Upper lobe of left lung (tissue), 6 donors: ENCODE results near the gene MSH3. TPM values are rescaled to one million over a fixed set of nuclear protein-coding genes. Genes with fewer than 3 reads are reported as not detected.
"Not testable (repeated sequence)": the region's sequence is repeated elsewhere in the genome, so short reads cannot be mapped to it uniquely, and the experiment has no call there.

ENCODE experiments used
- ATAC-seq, 2 donors: fragments of 200-7000 bp; cut with Tn5 transposase; one replicate each; pipeline ENCODE4 v1.9.1; 2022; ENCODE audit warnings: mild to moderate bottlenecking in 2 of 2, moderate library complexity in 2 of 2; ENCODE audit not compliant: low FRiP score in 2 of 2
- DNase-seq, 2 donors: peaks; one replicate each; pipeline ENCODE4 v3.0.0-alpha.2; 2019 to 2020
- H3K27ac ChIP-seq, 4 donors: fragments of 200-600 bp; sonication (generic); one replicate each; pipeline ENCODE4 v1.5.1; 2016 to 2019
- H3K27me3 ChIP-seq, 4 donors: fragments of 200-600 bp; sonication (generic); one replicate each; pipeline ENCODE4 v1.5.1; 2017 to 2019
- H3K36me3 ChIP-seq, 4 donors: fragments of 200-600 bp; sonication (generic); one replicate each; pipeline ENCODE4 v1.5.1; 2016 to 2019
- H3K4me1 ChIP-seq, 4 donors: fragments of 200-600 bp; sonication (generic); one replicate each; pipeline ENCODE4 v1.5.1; 2018 to 2019
- H3K4me3 ChIP-seq, 4 donors: fragments of 200-600 bp; sonication (generic); one replicate each; pipeline ENCODE4 v1.5.1; 2017 to 2019; ENCODE audit warnings: mild to moderate bottlenecking in 2 of 4, moderate library complexity in 1 of 4
- H3K9me3 ChIP-seq, 4 donors: fragments of 200-600 bp; sonication (generic); one replicate each; pipeline ENCODE4 v1.5.1; 2018 to 2019
- EP300 ChIP-seq, 4 donors: sonication (generic); formaldehyde crosslinking; IDR thresholded peaks; one replicate each; pipeline ENCODE4 v1.5.1; 2017; ENCODE audit warnings: antibody characterized with exemption in 4 of 4, control low read depth in 2 of 4
- POLR2A ChIP-seq, 4 donors: fragments of 450-650 bp; IDR thresholded peaks; one replicate each; pipeline ENCODE4 v1.5.1; 2016 to 2017; ENCODE audit warnings: antibody characterized with exemption in 4 of 4, mild to moderate bottlenecking in 2 of 4
- POLR2AphosphoS5 ChIP-seq, 2 donors: sonication (generic); formaldehyde crosslinking; IDR thresholded peaks; one replicate each; pipeline ENCODE4 v1.5.1; 2017; ENCODE audit warnings: antibody characterized with exemption in 2 of 2
- WGBS, 2 donors: methylation state at CpG; one replicate each; pipeline ENCODE4 v1.1.5; 2017 to 2018; 5-methylcytosine and 5-hydroxymethylcytosine counted together
- total RNA-seq, 6 donors: library from RNA; depleted of rRNA in 4 of 6; stranded (reverse); fragments of >200 nt in 4 of 6; gene quantifications; one replicate each; pipeline versions ENCODE4 v1.1.0 to v1.2.1, GENCODE V29; 2016 to 2021
- TF ChIP-seq, protein P1 (sequence below), 6 experiments: fragments of 450-650 bp in 4 of 6; fragments of 200-600 bp in 2 of 6; sonication (generic) in 2 of 6; IDR thresholded peaks; one replicate each; pipeline ENCODE4 v1.5.1; 2016 to 2019; ENCODE audit warnings: antibody characterized with exemption in 6 of 6
- donor health status: DM: no; HTN: no; CAD: no; lungs with moderate emphysema.
- donor health status: DM: no; HTN: yes; CAD: no; lungs with severe emphysema.

MSH3 gene
- total RNA-seq, 6 donors from 2014 or later: 9.0 to 17.3 (median 12.5) TPM

DNA sequence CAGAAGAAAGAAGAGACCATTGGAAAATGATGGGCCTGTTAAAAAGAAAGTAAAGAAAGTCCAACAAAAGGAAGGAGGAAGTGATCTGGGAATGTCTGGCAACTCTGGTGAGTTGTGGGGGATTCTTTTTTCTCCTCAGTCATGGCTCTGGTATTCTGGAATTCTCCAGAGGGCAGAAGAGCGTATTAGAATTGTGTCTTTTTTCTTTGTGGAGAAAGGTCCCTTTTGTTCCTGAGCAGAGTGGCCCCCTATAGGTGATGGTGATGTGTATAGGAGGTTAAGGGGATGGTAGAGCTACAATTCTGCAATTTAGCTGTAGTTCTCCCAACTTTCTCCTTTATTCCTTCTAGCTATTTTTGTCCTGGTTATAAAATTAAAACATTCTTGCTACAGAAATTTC lies 2.0 kb downstream of the MSH3 start:
- Histone ChIP-seq H3K36me3 (peaks cover 0 to 37% (median 20%) of the 10 kb centered on the region in 4 donors), H3K4me1 (peaks cover 13 to 23% (median 18%) of the 10 kb centered on the region in 4 donors), H3K9me3 (no peaks in the 10 kb centered on the region), H3K4me3 (no peak overlapping the region), H3K27me3 (no peaks in the 10 kb centered on the region), H3K27ac (no peak overlapping the region)
- WGBS, 2 donors: 0 to 46% methylated on average over 1 of the region's 1 CpG
- TF ChIP-seq POLR2AphosphoS5 (IDR thresholded peaks at IDR 0.05): no peak
- TF ChIP-seq, protein P1, sequence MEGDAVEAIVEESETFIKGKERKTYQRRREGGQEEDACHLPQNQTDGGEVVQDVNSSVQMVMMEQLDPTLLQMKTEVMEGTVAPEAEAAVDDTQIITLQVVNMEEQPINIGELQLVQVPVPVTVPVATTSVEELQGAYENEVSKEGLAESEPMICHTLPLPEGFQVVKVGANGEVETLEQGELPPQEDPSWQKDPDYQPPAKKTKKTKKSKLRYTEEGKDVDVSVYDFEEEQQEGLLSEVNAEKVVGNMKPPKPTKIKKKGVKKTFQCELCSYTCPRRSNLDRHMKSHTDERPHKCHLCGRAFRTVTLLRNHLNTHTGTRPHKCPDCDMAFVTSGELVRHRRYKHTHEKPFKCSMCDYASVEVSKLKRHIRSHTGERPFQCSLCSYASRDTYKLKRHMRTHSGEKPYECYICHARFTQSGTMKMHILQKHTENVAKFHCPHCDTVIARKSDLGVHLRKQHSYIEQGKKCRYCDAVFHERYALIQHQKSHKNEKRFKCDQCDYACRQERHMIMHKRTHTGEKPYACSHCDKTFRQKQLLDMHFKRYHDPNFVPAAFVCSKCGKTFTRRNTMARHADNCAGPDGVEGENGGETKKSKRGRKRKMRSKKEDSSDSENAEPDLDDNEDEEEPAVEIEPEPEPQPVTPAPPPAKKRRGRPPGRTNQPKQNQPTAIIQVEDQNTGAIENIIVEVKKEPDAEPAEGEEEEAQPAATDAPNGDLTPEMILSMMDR (IDR thresholded peaks at IDR 0.05): no peak
- TF ChIP-seq EP300 (IDR thresholded peaks at IDR 0.05): no peak
- no peak for TF ChIP-seq POLR2A (IDR thresholded peaks at IDR 0.05)
- ATAC-seq (no peak), DNase-seq (no peak)

DNA sequence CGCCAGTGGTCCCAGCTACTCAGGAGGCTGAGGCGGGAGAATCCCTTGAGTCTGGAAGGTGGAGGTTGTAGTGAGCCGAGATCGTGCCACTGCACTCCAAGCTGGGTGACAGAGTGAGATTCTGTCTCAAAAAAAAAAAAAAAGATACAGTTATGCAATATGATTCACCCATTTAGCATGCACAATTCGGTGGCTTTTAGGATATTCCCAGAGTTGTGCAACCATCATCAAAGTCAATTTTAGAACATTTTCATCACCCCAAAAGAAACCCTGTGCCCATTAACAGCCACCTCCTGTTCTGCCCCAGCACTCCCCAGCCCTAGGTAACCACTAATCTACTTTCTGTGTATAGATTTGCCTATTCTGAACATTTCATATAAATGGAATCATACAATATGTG lies 4.7 kb downstream of the MSH3 start:
- Histone ChIP-seq H3K27me3 (no peaks in the 10 kb centered on the region), H3K9me3 (no peaks in the 10 kb centered on the region), H3K27ac (no peak overlapping the region), H3K36me3 (peaks cover 0 to 49% (median 20%) of the 10 kb centered on the region in 4 donors), H3K4me1 (peaks cover 3 to 14% (median 9%) of the 10 kb centered on the region in 4 donors), H3K4me3 (no peak overlapping the region)
- TF ChIP-seq POLR2A (IDR thresholded peaks at IDR 0.05) (no peak), POLR2AphosphoS5 (IDR thresholded peaks at IDR 0.05) (no peak), EP300 (IDR thresholded peaks at IDR 0.05) (no peak)
- TF ChIP-seq, protein P1 (IDR thresholded peaks at IDR 0.05): no peak
- WGBS, 2 donors: 85 to 97% methylated on average over 5 of the region's 5 CpGs
- ATAC-seq (no peak), DNase-seq (no peak)

DNA sequence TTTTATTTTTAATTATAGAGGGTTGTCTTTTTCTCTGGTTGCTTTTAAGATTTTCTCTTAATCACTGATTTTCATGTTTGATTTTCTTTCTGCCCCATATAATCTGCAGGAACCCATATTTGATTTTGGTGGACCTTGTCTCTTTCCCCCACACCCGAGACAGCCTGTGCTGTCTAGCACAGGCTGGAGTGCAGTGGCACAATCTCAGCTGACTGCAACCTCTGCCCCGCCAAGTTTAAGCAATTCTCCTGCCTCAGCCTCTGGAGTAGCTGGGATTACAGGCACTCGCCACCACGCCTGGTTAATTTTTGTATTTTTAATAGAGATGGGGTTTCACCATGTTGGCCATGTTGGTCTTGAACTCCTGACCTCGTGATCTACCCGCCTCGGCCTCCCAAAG lies 6.2 kb downstream of the MSH3 start:
- H3K36me3 ChIP-seq: peaks cover 0 to 62% (median 23%) of the 10 kb centered on the region in 4 donors

DNA sequence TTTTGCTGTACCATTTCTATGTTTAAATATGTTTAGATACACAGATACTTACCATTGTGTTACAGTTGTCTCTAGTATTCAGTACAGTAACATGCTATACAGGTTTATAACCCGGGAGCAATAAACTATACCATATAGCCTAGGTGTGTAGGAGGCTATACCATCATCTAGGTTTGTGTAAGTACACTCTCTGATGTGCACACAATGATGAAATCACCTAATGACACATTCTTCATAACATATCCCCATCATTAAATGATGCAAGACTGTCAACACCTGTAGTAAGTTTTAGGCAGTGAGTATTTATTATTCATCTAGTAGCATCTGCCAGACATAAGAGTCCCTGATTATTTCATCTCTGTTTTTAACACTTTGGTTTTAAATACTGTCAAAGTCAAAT lies 7.7 kb downstream of the MSH3 start:
- no peak for ATAC-seq
- H3K9me3 ChIP-seq: no peaks in the 10 kb centered on the region
- TF ChIP-seq, protein P1 (IDR thresholded peaks at IDR 0.05): no peak
- TF ChIP-seq EP300 (IDR thresholded peaks at IDR 0.05) (no peak), POLR2A (IDR thresholded peaks at IDR 0.05) (no peak), POLR2AphosphoS5 (IDR thresholded peaks at IDR 0.05) (no peak)
- no peaks in the 10 kb centered on the region for H3K27me3 ChIP-seq
- H3K4me3 ChIP-seq: no peak overlapping the region
- H3K36me3 ChIP-seq: peaks cover 0 to 75% (median 30%) of the 10 kb centered on the region in 4 donors
- no peak overlapping the region for H3K27ac ChIP-seq
- H3K4me1 ChIP-seq: no peaks in the 10 kb centered on the region
- 39 to 40% methylated on average over 1 of the region's 1 CpG for WGBS, 2 donors
- no peak for DNase-seq

More for the DNA sequence above, 6.2 kb downstream of the MSH3 start:
- 89 to 92% methylated on average over 7 of the region's 7 CpGs for WGBS, 2 donors
- DNase-seq, ATAC-seq, H3K27me3 ChIP-seq, H3K9me3 ChIP-seq, H3K27ac ChIP-seq, H3K4me3 ChIP-seq, H3K4me1 ChIP-seq: not testable (repeated sequence)

DNA sequence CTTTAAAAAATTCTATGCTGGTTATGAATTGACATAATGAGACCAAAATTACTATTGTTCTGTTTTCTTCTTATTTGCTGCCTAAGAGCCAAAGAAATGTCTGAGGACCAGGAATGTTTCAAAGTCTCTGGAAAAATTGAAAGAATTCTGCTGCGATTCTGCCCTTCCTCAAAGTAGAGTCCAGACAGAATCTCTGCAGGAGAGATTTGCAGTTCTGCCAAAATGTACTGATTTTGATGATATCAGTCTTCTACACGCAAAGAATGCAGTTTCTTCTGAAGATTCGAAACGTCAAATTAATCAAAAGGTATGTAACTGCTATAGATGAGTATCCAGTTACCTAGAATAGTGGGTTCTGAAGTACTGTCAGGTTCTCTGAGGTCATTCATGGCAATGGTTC lies 10.6 kb downstream of the MSH3 start:
- Histone ChIP-seq H3K27me3 (no peaks in the 10 kb centered on the region), H3K4me3 (no peak overlapping the region), H3K27ac (no peak overlapping the region), H3K4me1 (peaks cover 0 to 7% (median 2%) of the 10 kb centered on the region in 4 donors), H3K9me3 (no peaks in the 10 kb centered on the region), H3K36me3 (peaks cover 0 to 67% (median 17%) of the 10 kb centered on the region in 4 donors)
- DNase-seq (no peak), ATAC-seq (no peak)
- no peak for TF ChIP-seq POLR2A (IDR thresholded peaks at IDR 0.05)
- no peak for TF ChIP-seq POLR2AphosphoS5 (IDR thresholded peaks at IDR 0.05)
- TF ChIP-seq, protein P1 (IDR thresholded peaks at IDR 0.05): no peak
- TF ChIP-seq EP300 (IDR thresholded peaks at IDR 0.05): no peak
- WGBS, 2 donors: 90 to 95% methylated on average over 4 of the region's 4 CpGs
